Esophagus muscularis mucosa (tissue), 4 donors: ENCODE measurements around the gene RPRD1B. TPM values are rescaled to one million over a fixed set of nuclear protein-coding genes. Genes with fewer than 3 reads are reported as not detected.
A peak's percentile ranks its signal among the peaks of the same experiment; 100 is the strongest.

ENCODE experiments used
- DNase-seq: peaks from one replicate; pipeline ENCODE4 v3.0.0-alpha.2; 2017; ENCODE audit errors: extremely low spot score
- H3K27ac ChIP-seq, 4 donors: fragments of 200-600 bp; sonication (generic); replicated peaks in 1 of 4; 1 replicate in 3 of 4; 2 replicates in 1 of 4; pipeline ENCODE4 v1.5.1; 2016 to 2019; ENCODE audit warnings: mild to moderate bottlenecking in 1 of 4
- H3K27me3 ChIP-seq, 4 donors: fragments of 200-600 bp; sonication (generic); one replicate each; pipeline versions ENCODE4 v1.5.1 to v1.6.0; 2016 to 2019
- H3K36me3 ChIP-seq, 4 donors: fragments of 200-600 bp; sonication (generic); one replicate each; pipeline ENCODE4 v1.5.1; 2016 to 2019
- H3K4me1 ChIP-seq, 4 donors: fragments of 200-600 bp; sonication (generic); one replicate each; pipeline ENCODE4 v1.5.1; 2016 to 2019
- H3K4me3 ChIP-seq, 4 donors: fragments of 200-600 bp; sonication (generic); 1 replicate in 2 of 4; 2 replicates in 2 of 4; pipeline ENCODE4 v1.5.1; 2016 to 2019; ENCODE audit warnings: mild to moderate bottlenecking in 4 of 4, moderate library complexity in 1 of 4
- H3K9me3 ChIP-seq, 4 donors: fragments of 200-600 bp; sonication (generic); 1 replicate in 3 of 4; 2 replicates in 1 of 4; pipeline ENCODE4 v1.5.1; 2016 to 2019
- EP300 ChIP-seq: sonication (generic); formaldehyde crosslinking; IDR thresholded peaks from one replicate; pipeline ENCODE4 v1.6.1; 2017; ENCODE audit warnings: antibody characterized with exemption
- POLR2A ChIP-seq: fragments of 450-650 bp; IDR thresholded peaks from one replicate; pipeline ENCODE4 v1.6.1; 2017; ENCODE audit warnings: antibody characterized with exemption, moderate library complexity, mild to moderate bottlenecking, low read depth
- POLR2AphosphoS5 ChIP-seq, 2 donors: sonication (generic); formaldehyde crosslinking; IDR thresholded peaks; one replicate each; pipeline ENCODE4 v1.6.1; 2017; ENCODE audit warnings: antibody characterized with exemption in 2 of 2
- WGBS: methylation state at CpG from one replicate; pipeline ENCODE4 v1.1.5; 2018; 5-methylcytosine and 5-hydroxymethylcytosine counted together
- intact Hi-C: fragments of 100-400 bp; cut with DNase I; formaldehyde crosslinking; loops from one replicate; pipeline ENCODE4 v1.15.1; 2023
- total RNA-seq, 4 donors: library from RNA; depleted of rRNA; stranded (reverse); fragments of >200 nt; gene quantifications; one replicate each; pipeline versions ENCODE4 v1.1.0 to v1.2.1, GENCODE V29; 2016
- TF ChIP-seq, protein P1 (sequence below), 3 experiments: fragments of 200-600 bp in 2 of 3; fragments of 450-650 bp in 1 of 3; sonication (generic) in 2 of 3; IDR thresholded peaks; one replicate each; pipeline ENCODE4 v1.5.1; 2017 to 2019; ENCODE audit warnings: antibody characterized with exemption in 3 of 3, mild to moderate bottlenecking in 2 of 3, moderate library complexity in 1 of 3

Gene RPRD1B
- total RNA-seq, 4 donors from 2014 or later = 26.7 to 39.5 (median 33.8) TPM

DNA sequence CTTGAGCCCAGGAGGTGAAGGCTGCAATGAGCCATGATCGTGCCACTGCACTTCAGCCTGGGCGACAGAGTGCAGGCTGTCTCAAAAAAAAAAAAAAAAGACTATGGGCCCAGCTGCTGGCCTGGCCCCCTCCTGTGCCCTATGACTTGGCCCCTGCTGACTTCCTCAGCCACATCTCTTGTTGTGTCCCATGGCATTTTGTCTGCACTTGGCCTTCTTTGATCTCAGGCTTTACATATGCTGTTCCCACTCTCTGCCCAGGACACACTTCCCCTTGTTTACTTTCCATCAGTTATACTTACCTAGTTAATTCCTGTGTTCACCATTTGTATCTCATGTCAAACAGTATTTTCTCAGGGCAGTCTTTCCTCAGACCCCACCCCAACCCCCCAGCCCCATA lies 44.5 kb downstream of the RPRD1B start:
- H3K36me3 ChIP-seq = peaks cover 0 to 31% (median 14%) of the 10 kb centered on the region in 4 donors
- H3K27ac ChIP-seq = peak overlapping the region; percentile 80 to 90 (median 82)
- 96% methylated on average over 2 of the region's 2 CpGs for WGBS
- DNase-seq = peak; percentile 45
- intact Hi-C loops = no loop called here
- H3K9me3 ChIP-seq = no peaks in the 10 kb centered on the region
- H3K27me3 ChIP-seq = no peaks in the 10 kb centered on the region
- TF ChIP-seq, protein P1, sequence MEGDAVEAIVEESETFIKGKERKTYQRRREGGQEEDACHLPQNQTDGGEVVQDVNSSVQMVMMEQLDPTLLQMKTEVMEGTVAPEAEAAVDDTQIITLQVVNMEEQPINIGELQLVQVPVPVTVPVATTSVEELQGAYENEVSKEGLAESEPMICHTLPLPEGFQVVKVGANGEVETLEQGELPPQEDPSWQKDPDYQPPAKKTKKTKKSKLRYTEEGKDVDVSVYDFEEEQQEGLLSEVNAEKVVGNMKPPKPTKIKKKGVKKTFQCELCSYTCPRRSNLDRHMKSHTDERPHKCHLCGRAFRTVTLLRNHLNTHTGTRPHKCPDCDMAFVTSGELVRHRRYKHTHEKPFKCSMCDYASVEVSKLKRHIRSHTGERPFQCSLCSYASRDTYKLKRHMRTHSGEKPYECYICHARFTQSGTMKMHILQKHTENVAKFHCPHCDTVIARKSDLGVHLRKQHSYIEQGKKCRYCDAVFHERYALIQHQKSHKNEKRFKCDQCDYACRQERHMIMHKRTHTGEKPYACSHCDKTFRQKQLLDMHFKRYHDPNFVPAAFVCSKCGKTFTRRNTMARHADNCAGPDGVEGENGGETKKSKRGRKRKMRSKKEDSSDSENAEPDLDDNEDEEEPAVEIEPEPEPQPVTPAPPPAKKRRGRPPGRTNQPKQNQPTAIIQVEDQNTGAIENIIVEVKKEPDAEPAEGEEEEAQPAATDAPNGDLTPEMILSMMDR (IDR thresholded peaks at IDR 0.05) = no peak
- TF ChIP-seq EP300 (no peak), POLR2AphosphoS5 (IDR thresholded peaks at IDR 0.05) (no peak), POLR2A (no peak)
- H3K4me3 ChIP-seq = no peak overlapping the region
- H3K4me1 ChIP-seq = peaks cover 31 to 86% (median 79%) of the 10 kb centered on the region in 4 donors

DNA sequence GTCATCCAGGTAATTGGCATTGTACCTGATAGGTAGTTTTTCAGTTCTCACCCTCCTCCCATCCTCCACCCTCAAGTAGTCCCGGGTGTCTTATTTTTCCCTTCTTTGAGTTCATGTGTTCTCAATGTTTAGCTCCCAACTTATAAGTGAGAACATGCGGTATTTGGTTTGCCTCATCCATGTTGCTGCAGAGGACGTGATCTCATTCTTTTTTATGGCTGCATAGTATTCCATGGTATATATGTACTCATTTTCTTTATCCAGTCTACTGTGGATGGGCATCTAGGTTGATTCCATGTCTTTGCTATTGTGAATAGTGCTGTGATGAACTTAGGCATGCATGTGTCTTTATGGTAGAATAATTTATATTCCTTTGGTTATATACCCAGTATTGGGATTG lies 45.8 kb downstream of the RPRD1B start:
- Histone ChIP-seq H3K4me1 (peaks cover 32 to 86% (median 78%) of the 10 kb centered on the region in 4 donors), H3K4me3 (no peak overlapping the region), H3K27me3 (no peaks in the 10 kb centered on the region), H3K36me3 (peaks cover 0 to 31% (median 14%) of the 10 kb centered on the region in 4 donors), H3K27ac (peak overlapping the region in 3 of 4 donors; percentile 81 to 90 (median 83)), H3K9me3 (no peaks in the 10 kb centered on the region)
- no peak for DNase-seq
- WGBS = 93% methylated on average over 3 of the region's 3 CpGs
- intact Hi-C loops = no loop called here
- no peak for TF ChIP-seq POLR2AphosphoS5 (IDR thresholded peaks at IDR 0.05)
- TF ChIP-seq EP300 = no peak
- TF ChIP-seq, protein P1 (IDR thresholded peaks at IDR 0.05) = no peak
- no peak for TF ChIP-seq POLR2A

DNA sequence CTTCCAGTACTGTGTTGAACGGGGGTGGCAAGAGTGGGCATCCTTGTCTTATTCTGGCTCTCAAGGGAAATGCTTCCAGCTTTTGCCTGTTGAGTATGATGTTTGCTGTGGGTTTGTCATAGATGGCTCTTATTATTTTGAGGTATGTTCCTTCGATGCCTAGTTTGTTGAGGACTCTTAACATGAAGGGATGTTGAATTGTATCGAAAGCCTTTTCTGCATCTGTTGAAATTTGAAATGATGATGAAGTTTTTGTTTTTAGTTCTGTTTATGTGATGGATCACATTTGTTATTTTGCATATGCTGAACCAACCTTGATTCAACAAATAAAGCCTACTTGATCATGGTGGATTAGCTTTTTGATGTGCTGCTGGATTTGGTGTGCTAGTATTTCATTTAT lies 48.0 kb downstream of the RPRD1B start:
- intact Hi-C loops = no loop called here
- Histone ChIP-seq H3K4me1 (peaks cover 32 to 86% (median 78%) of the 10 kb centered on the region in 4 donors), H3K9me3 (no peaks in the 10 kb centered on the region), H3K27ac (peak overlapping the region; percentile 86 to 90 (median 87)), H3K36me3 (peaks cover 0 to 39% (median 18%) of the 10 kb centered on the region in 4 donors), H3K4me3 (no peak overlapping the region), H3K27me3 (no peaks in the 10 kb centered on the region)
- WGBS = 45% methylated on average over 3 of the region's 3 CpGs
- TF ChIP-seq, protein P1 (IDR thresholded peaks at IDR 0.05) = no peak
- peak; percentile 8 for DNase-seq

DNA sequence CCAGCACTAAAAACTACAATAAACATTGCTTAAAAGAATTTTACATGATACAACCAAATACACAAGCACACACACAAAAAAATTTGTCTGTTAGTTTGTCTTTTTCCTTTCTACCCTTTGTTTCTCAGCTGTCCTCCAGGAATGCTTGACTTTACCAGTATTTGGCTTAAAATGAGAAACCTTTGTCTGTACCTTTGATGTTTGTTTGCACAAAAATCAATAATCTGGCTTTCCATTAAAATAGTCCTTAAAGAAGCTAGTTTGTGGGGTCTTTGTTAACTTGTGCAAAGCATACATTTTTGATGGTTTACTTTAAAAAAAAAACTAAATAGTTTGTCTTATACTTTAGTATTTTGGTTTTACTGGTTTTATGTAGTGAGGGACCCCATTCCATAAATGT lies 49.3 kb downstream of the RPRD1B start:
- Histone ChIP-seq H3K4me1 (peaks cover 32 to 87% (median 79%) of the 10 kb centered on the region in 4 donors), H3K9me3 (no peaks in the 10 kb centered on the region), H3K36me3 (peaks cover 0 to 37% (median 17%) of the 10 kb centered on the region in 4 donors), H3K4me3 (no peak overlapping the region), H3K27me3 (no peaks in the 10 kb centered on the region), H3K27ac (peak overlapping the region; percentile 86 to 90 (median 87))
- DNase-seq = no peak
- intact Hi-C loops = no loop called here
- TF ChIP-seq, protein P1 (IDR thresholded peaks at IDR 0.05) = no peak
- TF ChIP-seq EP300 (no peak), POLR2A (no peak), POLR2AphosphoS5 (IDR thresholded peaks at IDR 0.05) (no peak)
